Neural cell (in vitro differentiated cells): ENCODE data around the gene CAPN2. TPM values are rescaled to one million over a fixed set of nuclear protein-coding genes. Genes with fewer than 3 reads are reported as not detected.

ENCODE experiments used
- H2AFZ ChIP-seq: fragments of 200-600, 300-800 bp; sonication (generic), shearing (Covaris generic); 2 replicates; pipeline ENCODE4 v1.6.0; 2014; ENCODE audit warnings: low read depth, mild to moderate bottlenecking, antibody characterized with exemption, low read length, moderate library complexity
- H3F3A ChIP-seq: fragments of 200-600 bp; shearing (Covaris generic); 2 replicates; pipeline ENCODE4 v1.6.1; 2016; ENCODE audit warnings: mild to moderate bottlenecking, moderate library complexity, mixed read lengths, antibody characterized with exemption, low read length; ENCODE audit not compliant: insufficient read depth, poor library complexity, severe bottlenecking
- H3K27ac ChIP-seq: fragments of 200-600, 300-800 bp; sonication (generic), shearing (Covaris generic); 2 replicates; pipeline ENCODE4 v1.5.1; 2014; ENCODE audit warnings: mild to moderate bottlenecking, low read length, moderate library complexity
- H3K27me3 ChIP-seq: fragments of 300-800, 200-600 bp; sonication (generic), shearing (Covaris generic); 2 replicates; pipeline ENCODE4 v1.6.0; 2014; ENCODE audit warnings: mild to moderate bottlenecking, low read depth, low read length, moderate library complexity; ENCODE audit not compliant: insufficient read depth
- H3K36me3 ChIP-seq: fragments of 300-800, 200-600 bp; sonication (generic), shearing (Covaris generic); 2 replicates; pipeline ENCODE4 v1.5.1; 2014; ENCODE audit warnings: mild to moderate bottlenecking, antibody characterized with exemption, low read length, moderate library complexity; ENCODE audit not compliant: insufficient read depth
- H3K4me2 ChIP-seq: fragments of 300-800, 200-600 bp; sonication (generic), shearing (Covaris generic); 2 replicates; pipeline ENCODE4 v1.6.0; 2014; ENCODE audit warnings: mild to moderate bottlenecking, low read length
- H3K4me3 ChIP-seq: fragments of 300-800, 200-600 bp; sonication (generic), shearing (Covaris generic); 2 replicates; pipeline ENCODE4 v1.5.1; 2014; ENCODE audit warnings: mild to moderate bottlenecking, low read length, moderate library complexity
- H3K79me2 ChIP-seq: fragments of 200-600 bp; shearing (Covaris generic); replicated peaks from 2 replicates; pipeline ENCODE4 v1.6.0; 2014; ENCODE audit warnings: mild to moderate bottlenecking, low read length, moderate library complexity; ENCODE audit not compliant: insufficient read depth
- H3K9ac ChIP-seq: fragments of 300-800, 200-600 bp; sonication (generic), shearing (Covaris generic); 2 replicates; pipeline ENCODE4 v1.6.1; 2016; ENCODE audit warnings: mild to moderate bottlenecking, low read length, mixed read lengths
- H3K9me2 ChIP-seq: fragments of 200-600 bp; shearing (Covaris generic); 2 replicates; pipeline ENCODE4 v1.6.1; 2016; ENCODE audit warnings: mild to moderate bottlenecking, low read length, mixed read lengths; ENCODE audit not compliant: insufficient read depth
- H3K9me3 ChIP-seq: fragments of 200-600, 300-800 bp; sonication (generic), shearing (Covaris generic); 2 replicates; pipeline ENCODE4 v1.6.1; 2016; ENCODE audit warnings: mild to moderate bottlenecking, mixed run types, low read length, moderate library complexity, mixed read lengths
- H4K20me1 ChIP-seq: fragments of 200-600 bp; shearing (Covaris generic); 2 replicates; pipeline ENCODE4 v1.6.1; 2016; ENCODE audit warnings: mild to moderate bottlenecking, mixed run types; ENCODE audit not compliant: insufficient read depth
- CTCF ChIP-seq: fragments of 450-650 bp; IDR thresholded peaks from 2 replicates; pipeline ENCODE4 v1.5.1; 2014; ENCODE audit warnings: antibody characterized with exemption, mild to moderate bottlenecking, moderate library complexity; ENCODE audit not compliant: poor library complexity, severe bottlenecking
- EP300 ChIP-seq: fragments of 450-650 bp; conservative IDR thresholded peaks from 2 replicates; pipeline ENCODE4 v1.6.1; 2014; ENCODE audit warnings: antibody characterized with exemption, mild to moderate bottlenecking, moderate library complexity; ENCODE audit not compliant: poor library complexity, severe bottlenecking
- EZH2 ChIP-seq: fragments of 200-600, 300-800 bp; shearing (Covaris generic), sonication (generic); IDR thresholded peaks from 2 replicates; pipeline ENCODE4 v1.6.1; 2014; ENCODE audit warnings: antibody characterized with exemption, low read length, borderline replicate concordance, mild to moderate bottlenecking; ENCODE audit not compliant: insufficient read depth, poor library complexity, severe bottlenecking
- MXI1 ChIP-seq: fragments of 450-650 bp; conservative IDR thresholded peaks from 2 replicates; pipeline ENCODE4 v1.6.1; 2014; ENCODE audit warnings: antibody characterized with exemption, mild to moderate bottlenecking; ENCODE audit not compliant: poor library complexity, severe bottlenecking
- POLR2AphosphoS5 ChIP-seq: IDR thresholded peaks from 2 replicates; pipeline ENCODE4 v1.6.1; 2012
- RAD21 ChIP-seq: fragments of 450-650 bp; conservative IDR thresholded peaks from 2 replicates; pipeline ENCODE4 v1.6.1; 2014; ENCODE audit warnings: antibody characterized with exemption, mild to moderate bottlenecking, moderate library complexity
- REST ChIP-seq: IDR thresholded peaks from 2 replicates; pipeline ENCODE4 v1.6.1; 2012; ENCODE audit warnings: borderline replicate concordance
- SMC3 ChIP-seq: fragments of 450-650 bp; conservative IDR thresholded peaks from 2 replicates; pipeline ENCODE4 v1.6.1; 2014; ENCODE audit warnings: antibody characterized with exemption, mild to moderate bottlenecking, moderate library complexity; ENCODE audit not compliant: poor library complexity
- TAF1 ChIP-seq: IDR thresholded peaks from 2 replicates; pipeline ENCODE4 v1.6.1; 2012; ENCODE audit warnings: low read depth
- polyA plus RNA-seq: library from polyadenylated mRNA; depleted of rRNA; stranded (reverse); fragments of >200 nt; gene quantifications from 2 replicates; pipeline ENCODE4 v1.2.3, GENCODE V29; 2014

The CAPN2 gene
- polyA plus RNA-seq, 1 donor from 2014 or later: 58.8 TPM

- H3K9me2 ChIP-seq: no peaks in the 10 kb centered on the region
- no peak overlapping the region for H2AFZ ChIP-seq
- no peaks in the 10 kb centered on the region for H3K36me3 ChIP-seq
- no peak overlapping the region for H3K9ac ChIP-seq
- H4K20me1 ChIP-seq: no peaks in the 10 kb centered on the region
- no peak for TF ChIP-seq EP300
- TF ChIP-seq SMC3: no peak
- no peak for TF ChIP-seq POLR2AphosphoS5
- TF ChIP-seq REST: no peak
- no peak for TF ChIP-seq MXI1
- no peak for TF ChIP-seq TAF1
- TF ChIP-seq CTCF: no peak
- TF ChIP-seq EZH2: no peak
- TF ChIP-seq RAD21: no peak
- no peak overlapping the region for H3K27ac ChIP-seq
- H3K4me2 ChIP-seq: no peak overlapping the region
- no peaks in the 10 kb centered on the region for H3K27me3 ChIP-seq
- no peak overlapping the region for H3K4me3 ChIP-seq
- H3K79me2 ChIP-seq: no peaks in the 10 kb centered on the region
- H3F3A ChIP-seq: no peaks in the 10 kb centered on the region
- H3K9me3 ChIP-seq: no peaks in the 10 kb centered on the region
Measured at GRCh38 chr1:223813645-223814044, 101.3 kb downstream of the CAPN2 start.

- Histone ChIP-seq H2AFZ (no peak overlapping the region), H3K9ac (no peak overlapping the region), H3K27me3 (no peaks in the 10 kb centered on the region), H3K36me3 (no peaks in the 10 kb centered on the region), H3K79me2 (no peaks in the 10 kb centered on the region), H4K20me1 (no peaks in the 10 kb centered on the region), H3K9me2 (no peaks in the 10 kb centered on the region), H3K4me3 (no peak overlapping the region), H3K27ac (no peak overlapping the region), H3K4me2 (no peak overlapping the region), H3F3A (peaks cover 4% of the 10 kb centered on the region), H3K9me3 (no peaks in the 10 kb centered on the region)
- TF ChIP-seq EZH2: no peak
- TF ChIP-seq EP300: no peak
- TF ChIP-seq SMC3: no peak
- TF ChIP-seq CTCF: no peak
- TF ChIP-seq RAD21: no peak
- no peak for TF ChIP-seq REST
- TF ChIP-seq POLR2AphosphoS5: no peak
- no peak for TF ChIP-seq MXI1
- TF ChIP-seq TAF1: no peak
Measured at GRCh38 chr1:223815020-223815853, 102.9 kb downstream of the CAPN2 start.
